Limb (tissue), 2 donors: ENCODE measurements around the gene CKAP5.
"Not testable (repeated sequence)": the region's sequence is repeated elsewhere in the genome, so short reads cannot be mapped to it uniquely, and the experiment has no call there.

Experiments used
- DNase-seq, 2 donors: peaks; one replicate each; pipeline ENCODE4 v3.0.0-alpha.2; 2016; ENCODE audit errors: extremely low spot score in 2 of 2

The CKAP5 gene

GRCh38 chr11:46726206-46726862 is 119.7 kb downstream of the CKAP5 start:
- DNase-seq = no peak

DNA sequence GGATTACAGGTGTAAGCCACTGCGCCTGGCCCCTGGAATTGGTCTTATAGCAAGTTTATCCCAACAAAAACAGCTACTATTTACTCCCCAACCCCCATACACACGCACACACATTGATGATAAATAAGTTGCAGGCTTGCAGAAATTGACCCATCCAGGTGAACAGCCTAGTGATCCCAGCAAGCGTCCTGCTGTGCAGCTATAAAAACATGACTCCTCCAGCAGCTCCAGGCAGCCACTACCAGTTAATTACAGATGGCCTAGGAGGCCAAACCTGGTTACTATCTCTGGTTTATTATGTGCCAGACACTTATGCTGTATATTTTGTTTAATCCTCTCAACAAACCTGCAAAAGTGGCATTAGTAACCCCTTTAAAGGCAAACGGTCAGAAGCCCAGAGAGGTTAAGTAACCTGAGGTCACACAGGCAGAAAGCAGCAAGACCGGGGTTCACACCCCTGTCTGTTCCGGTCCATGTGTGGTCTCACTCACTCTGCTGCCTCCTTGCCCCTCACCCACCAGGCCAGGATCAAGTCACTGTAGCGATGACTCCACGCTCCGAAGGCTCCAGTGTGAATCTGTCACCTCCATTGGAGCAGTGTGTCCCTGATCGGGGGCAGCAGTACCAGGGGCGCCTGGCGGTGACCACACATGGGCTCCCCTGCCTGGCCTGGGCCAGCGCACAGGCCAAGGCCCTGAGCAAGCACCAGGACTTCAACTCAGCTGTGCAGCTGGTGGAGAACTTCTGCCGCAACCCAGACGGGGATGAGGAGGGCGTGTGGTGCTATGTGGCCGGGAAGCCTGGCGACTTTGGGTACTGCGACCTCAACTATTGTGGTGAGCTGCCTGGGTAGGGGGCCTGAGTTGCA is 120.5 kb downstream of the CKAP5 start:
- DNase-seq = no peak

DNA sequence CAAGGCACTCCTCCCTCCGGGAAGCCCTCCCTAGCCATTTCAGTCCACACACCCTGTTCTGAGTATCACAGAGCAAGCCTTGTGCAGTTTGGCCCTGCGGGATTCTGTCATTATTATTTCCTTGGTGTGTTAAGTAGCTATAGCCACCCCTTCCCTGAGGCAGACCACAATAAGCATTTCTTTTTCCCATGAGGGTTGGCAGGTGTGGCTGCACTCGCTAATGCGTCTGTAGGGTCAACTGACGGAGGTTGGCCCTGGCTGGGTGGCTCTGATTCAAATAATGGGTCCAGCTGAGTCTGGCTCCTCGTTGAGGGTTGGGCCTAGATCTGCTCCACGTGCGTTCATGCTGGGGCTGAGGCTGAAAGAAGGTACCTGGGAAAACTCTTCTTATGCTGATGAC is 122.0 kb downstream of the CKAP5 start:
- no peak for DNase-seq

DNA sequence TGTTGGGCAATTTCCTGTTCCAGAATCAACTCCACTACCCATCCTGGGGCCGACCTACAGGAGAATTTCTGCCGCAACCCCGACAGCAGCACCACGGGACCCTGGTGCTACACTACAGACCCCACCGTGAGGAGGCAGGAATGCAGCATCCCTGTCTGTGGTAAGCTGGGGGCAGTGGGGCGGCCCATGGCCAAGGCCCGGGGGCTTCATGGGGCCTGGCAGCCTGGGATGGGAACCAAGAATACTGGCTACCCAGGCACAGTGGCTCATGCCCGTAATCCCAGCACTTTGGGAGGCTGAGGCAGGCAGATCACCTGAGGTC is 122.8 kb downstream of the CKAP5 start:
- no peak for DNase-seq

GRCh38 chr11:46722566-46723358 is 123.3 kb downstream of the CKAP5 start:
- DNase-seq = no peak

GRCh38 chr11:46721286-46721685 is 124.8 kb downstream of the CKAP5 start:
- DNase-seq = no peak

GRCh38 chr11:46719543-46720218 is 126.4 kb downstream of the CKAP5 start:
- DNase-seq = no peak

DNA sequence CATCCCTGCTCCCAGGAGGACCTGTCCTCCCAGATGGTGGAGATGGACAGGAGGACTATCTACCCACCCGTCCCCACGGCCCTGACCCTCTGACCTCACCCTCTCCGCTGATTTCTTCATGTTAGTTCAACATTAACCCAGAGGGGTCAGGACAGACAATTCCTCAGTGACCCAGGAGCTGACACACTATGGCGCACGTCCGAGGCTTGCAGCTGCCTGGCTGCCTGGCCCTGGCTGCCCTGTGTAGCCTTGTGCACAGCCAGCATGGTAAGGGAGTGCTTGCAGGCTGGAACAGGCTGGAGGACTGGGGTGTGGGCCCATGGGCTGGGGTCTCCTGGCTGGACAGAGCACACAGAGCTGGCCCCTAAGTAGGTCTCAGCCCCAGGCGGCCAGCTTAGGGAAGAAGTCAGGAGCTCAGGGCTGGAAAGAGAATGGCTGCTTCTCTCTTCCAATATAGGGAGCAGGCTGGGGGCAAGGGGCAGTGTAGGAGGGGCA is 127.0 kb downstream of the CKAP5 start, which contains the start of gene F2:
Gene F2, plus strand, starts transcription at position 166 of the 495 bp plus-strand sequence. Its CDS starts 23 bp downstream, at position 189.
- DNase-seq = no peak

DNA sequence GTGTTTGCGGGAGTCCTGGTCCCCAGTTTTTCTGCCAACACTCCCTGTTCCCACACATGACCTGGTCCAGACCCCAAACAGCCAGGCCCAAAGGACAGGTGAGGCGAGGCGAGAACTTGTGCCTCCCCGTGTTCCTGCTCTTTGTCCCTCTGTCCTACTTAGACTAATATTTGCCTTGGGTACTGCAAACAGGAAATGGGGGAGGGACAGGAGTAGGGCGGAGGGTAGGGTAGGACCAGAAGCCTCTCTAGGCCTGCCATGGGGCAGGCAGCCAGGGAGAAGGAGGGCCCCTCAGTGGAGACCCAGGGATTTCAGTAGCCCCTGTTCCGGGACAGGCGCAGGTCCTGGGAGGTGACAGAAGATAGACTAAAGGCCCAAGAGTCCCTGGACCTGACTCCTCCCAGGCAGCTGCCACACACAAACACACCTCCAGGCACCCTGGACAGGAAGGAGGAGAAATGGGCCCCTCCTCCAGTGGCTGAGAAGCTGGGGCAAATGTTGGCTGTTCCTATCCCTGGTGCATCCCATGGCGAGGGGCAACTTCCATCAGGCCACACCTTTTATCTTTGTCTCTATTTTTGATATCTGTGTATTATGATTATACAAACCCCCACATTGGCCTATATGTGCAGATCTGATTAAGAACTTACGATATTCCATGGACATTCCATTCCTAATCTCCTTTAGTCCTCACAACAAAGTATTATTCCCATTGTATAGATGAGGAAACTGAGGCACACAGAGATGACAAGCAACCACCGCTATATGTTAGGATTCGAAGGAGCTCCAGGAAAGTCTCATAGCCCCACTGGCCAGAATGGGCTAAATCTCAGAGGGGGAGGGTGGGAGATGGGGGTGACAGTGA is 127.7 kb downstream of the CKAP5 start:
- DNase-seq = no peak

GRCh38 chr11:46717825-46718154 is 128.3 kb downstream of the CKAP5 start:
- not testable (repeated sequence) for DNase-seq

DNA sequence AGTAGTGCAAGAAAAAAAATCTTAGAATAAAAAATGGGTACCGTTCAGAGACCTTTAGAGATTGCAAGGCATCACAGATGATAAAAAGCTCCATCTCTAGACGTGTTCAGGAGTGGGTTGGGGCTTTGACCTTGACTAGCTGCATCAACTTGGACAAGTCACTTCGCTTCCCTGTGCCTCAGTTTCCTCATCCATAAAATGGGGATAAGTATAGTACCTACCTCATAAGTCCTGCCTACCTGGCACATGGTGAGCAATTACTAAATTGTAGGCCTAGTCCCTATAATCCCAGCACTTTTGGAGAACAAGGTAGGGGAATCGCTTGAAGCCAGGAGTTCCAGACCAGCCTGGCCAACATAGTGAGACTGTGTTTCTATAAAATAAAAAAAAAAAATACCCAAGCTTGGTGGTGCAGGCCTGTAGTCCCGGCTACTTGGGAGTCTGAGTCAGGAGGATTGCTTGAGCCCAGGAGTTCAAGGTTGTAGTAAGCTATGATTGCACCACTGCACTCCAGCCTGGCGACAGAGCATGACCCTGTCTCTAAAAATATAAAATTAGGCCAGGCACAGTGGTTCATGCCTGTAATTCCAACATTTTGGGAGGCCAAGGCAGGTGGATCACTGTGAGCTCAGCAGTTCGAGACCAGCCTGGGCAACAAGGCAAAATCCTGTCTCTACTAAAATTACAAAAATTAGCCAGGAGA is 133.1 kb downstream of the CKAP5 start:
- DNase-seq = no peak

- DNase-seq = no peak
Measured at GRCh38 chr11:46711303-46711702, 134.8 kb downstream of the CKAP5 start.

GRCh38 chr11:46710821-46711269 is 135.2 kb downstream of the CKAP5 start:
- DNase-seq = peak in 1 of 2 donors; percentile 16

DNA sequence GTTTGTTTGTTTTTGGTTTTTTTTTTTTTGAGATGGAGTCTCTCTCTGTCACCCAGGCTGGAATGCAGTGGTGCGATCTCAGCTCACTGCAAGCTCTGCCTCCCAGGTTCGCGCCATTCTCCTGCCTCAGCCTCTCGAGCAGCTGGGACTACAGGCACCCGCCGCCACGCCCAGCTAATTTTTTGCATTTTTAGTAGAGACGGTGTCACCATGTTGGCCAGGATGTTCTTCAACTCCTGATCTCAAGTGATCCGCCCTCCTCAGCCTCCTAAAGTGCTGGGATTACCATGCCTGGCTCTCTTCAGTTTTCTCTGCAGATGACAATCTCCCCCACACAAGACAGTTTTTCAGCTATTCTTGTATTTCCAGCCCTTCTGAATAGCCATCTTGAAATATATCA is 136.7 kb downstream of the CKAP5 start:
- not testable (repeated sequence) for DNase-seq

GRCh38 chr11:46706886-46707285 is 139.2 kb downstream of the CKAP5 start:
- no peak for DNase-seq

GRCh38 chr11:46705070-46705688 is 140.9 kb downstream of the CKAP5 start:
- DNase-seq = no peak

- DNase-seq = no peak
Measured at GRCh38 chr11:46701078-46701654, 144.9 kb downstream of the CKAP5 start.

DNA sequence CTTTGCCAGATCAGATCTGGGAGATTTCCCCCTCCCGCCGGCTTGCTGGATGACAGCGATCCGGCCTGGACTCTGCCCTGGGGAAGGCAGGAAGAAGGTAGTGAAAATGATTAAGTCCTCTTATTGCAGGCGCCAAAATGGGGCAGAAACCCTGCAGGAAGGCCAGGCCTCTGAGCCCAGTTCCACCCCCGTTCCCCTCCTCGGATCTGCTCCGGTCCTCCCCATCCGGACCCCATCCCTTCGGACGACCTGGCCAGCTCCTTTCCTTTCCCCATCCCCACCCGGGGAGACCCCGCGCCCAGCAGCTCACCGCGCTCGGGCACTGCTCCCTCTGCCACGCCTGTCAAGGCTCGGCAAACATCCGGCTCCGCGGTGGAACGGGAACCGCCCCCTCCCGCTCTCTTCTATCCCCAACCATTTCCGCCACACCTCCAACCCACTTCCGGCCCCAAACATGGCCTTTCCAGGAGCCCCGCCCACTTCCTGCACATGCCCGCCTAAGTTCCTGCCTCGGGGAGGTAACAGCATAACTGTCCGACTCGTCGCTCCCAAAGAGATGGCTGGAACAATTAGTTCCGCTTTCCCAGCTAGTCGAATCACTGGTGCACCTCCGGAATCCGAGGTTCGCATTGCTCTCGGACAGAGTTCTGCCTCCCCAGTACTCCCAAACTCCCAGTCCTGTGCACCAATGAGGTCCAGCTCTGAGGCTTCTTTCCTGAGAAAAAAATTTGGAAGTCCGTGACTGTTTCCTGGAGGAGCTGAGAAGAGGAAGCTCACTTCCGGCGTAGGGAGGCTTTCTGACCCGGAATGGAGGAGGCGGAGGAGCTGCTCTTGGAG is 145.6 kb downstream of the CKAP5 start, which contains the start of the genes ARHGAP1 and ZNF408:
Gene ARHGAP1, minus strand, starts transcription at position 379 of the 837 bp plus-strand sequence. CDS start 4,512 bp downstream, outside the sequence.
Gene ZNF408, plus strand, starts transcription at position 791 of the 837 bp plus-strand sequence. Its CDS starts 17 bp downstream, at position 808.
- peak; percentile 97 to 99 for DNase-seq
